ENCODE data around the gene SLC46A2.

GRCh38 chr9:112867275-112867991 is 23.2 kb downstream of the SLC46A2 start:
- TF ChIP-seq CTCF (optimal IDR thresholded peaks at IDR 0.05 in 1 of 3, IDR thresholded peaks at IDR 0.05 in 1 of 3, conservative IDR thresholded peaks at IDR 0.05 in 1 of 3; ENCODE audit: extremely low read depth in 1 of 3, insufficient read depth in 2 of 3, low read length in 3 of 3) (no peak), EZH2 (IDR thresholded peaks at IDR 0.05; ENCODE audit: low read length) (no peak)

All from keratinocyte (primary cell).